Measurements from ENCODE around the gene UNK.
A peak's percentile ranks its signal among the peaks of the same experiment; 100 is the strongest.
"Not testable (repeated sequence)": the region's sequence is repeated elsewhere in the genome, so short reads cannot be mapped to it uniquely, and the experiment has no call there.

UNK gene

GRCh38 chr17:75765981-75766380, 18.6 kb upstream of the UNK start:
- intact Hi-C loops (cut with DNase I) = no loop called here
- no peak for DNase-seq

- peak in 4 of 42 donors; percentile 4 to 30 (median 18) for DNase-seq
- intact Hi-C loops (cut with DNase I) = no loop called here
Measured at GRCh38 chr17:75767881-75768280, 16.7 kb upstream of the UNK start.

- DNase-seq = peak in 3 of 42 donors; percentile 0 to 12 (median 2)
- intact Hi-C loops (cut with DNase I) = no loop called here
Measured at GRCh38 chr17:75769536-75769935, 15.1 kb upstream of the UNK start.

GRCh38 chr17:75771334-75772281, 13.0 kb upstream of the UNK start:
- intact Hi-C loops (cut with DNase I) = no loop called here
- DNase-seq = peak in 8 of 42 donors; percentile 8 to 42 (median 19)

GRCh38 chr17:75773121-75773807, 11.3 kb upstream of the UNK start:
- peak in 5 of 42 donors; percentile 7 to 41 (median 14) for DNase-seq
- intact Hi-C loops (cut with DNase I) = no loop called here

GRCh38 chr17:75773808-75774470, 10.7 kb upstream of the UNK start:
- intact Hi-C loops (cut with DNase I) = no loop called here
- peak in 4 of 42 donors; percentile 6 to 25 (median 20) for DNase-seq

GRCh38 chr17:75774471-75774990, 10.1 kb upstream of the UNK start:
- intact Hi-C loops (cut with DNase I) = no loop called here
- DNase-seq = peak in 4 of 42 donors; percentile 4 to 32 (median 27)

GRCh38 chr17:75774991-75775668, 9.5 kb upstream of the UNK start:
- intact Hi-C loops (cut with DNase I) = no loop called here
- peak in 5 of 42 donors; percentile 8 to 35 (median 28) for DNase-seq

- intact Hi-C loops (cut with DNase I) = no loop called here
- peak in 3 of 42 donors; percentile 8 to 31 (median 30) for DNase-seq
Measured at GRCh38 chr17:75776386-75777295, 8.0 kb upstream of the UNK start.

GRCh38 chr17:75777296-75777922, 7.2 kb upstream of the UNK start:
- intact Hi-C loops (cut with DNase I) = no loop called here
- no peak for DNase-seq

GRCh38 chr17:75778066-75778860, 6.3 kb upstream of the UNK start:
- peak in 2 of 42 donors; percentile 5 to 47 for DNase-seq
- intact Hi-C loops (cut with DNase I) = not testable (repeated sequence)

GRCh38 chr17:75778861-75779249, 5.8 kb upstream of the UNK start:
- intact Hi-C loops (cut with DNase I) = no loop called here
- peak in 4 of 42 donors; percentile 33 to 53 (median 45) for DNase-seq

- peak; percentile 91 to 99 (median 97) for DNase-seq
- intact Hi-C loops (cut with DNase I) = no loop called here
Measured at GRCh38 chr17:75779250-75779986, 5.2 kb upstream of the UNK start.

- no peak for DNase-seq
- intact Hi-C loops (cut with DNase I) = loop anchor here (5.0 to 10.0 kb wide), 2 partner anchors 77 to 115 kb away; partner anchors contain the start of genes TRIM65 and WBP2
Measured at GRCh38 chr17:75779987-75780889, 4.4 kb upstream of the UNK start.
